Hematopoietic multipotent progenitor cell (in vitro differentiated cells): ENCODE measurements around the gene BRCA1. TPM values are rescaled to one million over a fixed set of nuclear protein-coding genes. Genes with fewer than 3 reads are reported as not detected.
"Not testable (repeated sequence)": the region's sequence is repeated elsewhere in the genome, so short reads cannot be mapped to it uniquely, and the experiment has no call there.

Experiments
- DNase-seq, 3 donors: peaks; one replicate each; pipeline ENCODE4 v3.0.0-alpha.2; 2011 to 2015; ENCODE audit warnings: low read depth in 2 of 3, low spot score in 2 of 3
- total RNA-seq: library from RNA; depleted of rRNA; stranded (reverse); fragments of >200 nt; gene quantifications from one replicate; pipeline ENCODE4 v1.2.3, GENCODE V29; 2012

BRCA1 gene
- total RNA-seq = 14.3 TPM

DNA sequence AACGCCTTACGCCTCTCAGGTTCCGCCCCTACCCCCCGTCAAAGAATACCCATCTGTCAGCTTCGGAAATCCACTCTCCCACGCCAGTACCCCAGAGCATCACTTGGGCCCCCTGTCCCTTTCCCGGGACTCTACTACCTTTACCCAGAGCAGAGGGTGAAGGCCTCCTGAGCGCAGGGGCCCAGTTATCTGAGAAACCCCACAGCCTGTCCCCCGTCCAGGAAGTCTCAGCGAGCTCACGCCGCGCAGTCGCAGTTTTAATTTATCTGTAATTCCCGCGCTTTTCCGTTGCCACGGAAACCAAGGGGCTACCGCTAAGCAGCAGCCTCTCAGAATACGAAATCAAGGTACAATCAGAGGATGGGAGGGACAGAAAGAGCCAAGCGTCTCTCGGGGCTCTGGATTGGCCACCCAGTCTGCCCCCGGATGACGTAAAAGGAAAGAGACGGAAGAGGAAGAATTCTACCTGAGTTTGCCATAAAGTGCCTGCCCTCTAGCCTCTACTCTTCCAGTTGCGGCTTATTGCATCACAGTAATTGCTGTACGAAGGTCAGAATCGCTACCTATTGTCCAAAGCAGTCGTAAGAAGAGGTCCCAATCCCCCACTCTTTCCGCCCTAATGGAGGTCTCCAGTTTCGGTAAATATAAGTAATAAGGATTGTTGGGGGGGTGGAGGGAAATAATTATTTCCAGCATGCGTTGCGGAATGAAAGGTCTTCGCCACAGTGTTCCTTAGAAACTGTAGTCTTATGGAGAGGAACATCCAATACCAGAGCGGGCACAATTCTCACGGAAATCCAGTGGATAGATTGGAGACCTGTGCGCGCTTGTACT lies at the start of gene BRCA1:
Gene BRCA1, minus strand, starts transcription at position 232 of the 834 bp plus-strand sequence. CDS start 1,268 bp downstream, outside the sequence.
- DNase-seq = peak; percentile 90 to 99 (median 98)

DNA sequence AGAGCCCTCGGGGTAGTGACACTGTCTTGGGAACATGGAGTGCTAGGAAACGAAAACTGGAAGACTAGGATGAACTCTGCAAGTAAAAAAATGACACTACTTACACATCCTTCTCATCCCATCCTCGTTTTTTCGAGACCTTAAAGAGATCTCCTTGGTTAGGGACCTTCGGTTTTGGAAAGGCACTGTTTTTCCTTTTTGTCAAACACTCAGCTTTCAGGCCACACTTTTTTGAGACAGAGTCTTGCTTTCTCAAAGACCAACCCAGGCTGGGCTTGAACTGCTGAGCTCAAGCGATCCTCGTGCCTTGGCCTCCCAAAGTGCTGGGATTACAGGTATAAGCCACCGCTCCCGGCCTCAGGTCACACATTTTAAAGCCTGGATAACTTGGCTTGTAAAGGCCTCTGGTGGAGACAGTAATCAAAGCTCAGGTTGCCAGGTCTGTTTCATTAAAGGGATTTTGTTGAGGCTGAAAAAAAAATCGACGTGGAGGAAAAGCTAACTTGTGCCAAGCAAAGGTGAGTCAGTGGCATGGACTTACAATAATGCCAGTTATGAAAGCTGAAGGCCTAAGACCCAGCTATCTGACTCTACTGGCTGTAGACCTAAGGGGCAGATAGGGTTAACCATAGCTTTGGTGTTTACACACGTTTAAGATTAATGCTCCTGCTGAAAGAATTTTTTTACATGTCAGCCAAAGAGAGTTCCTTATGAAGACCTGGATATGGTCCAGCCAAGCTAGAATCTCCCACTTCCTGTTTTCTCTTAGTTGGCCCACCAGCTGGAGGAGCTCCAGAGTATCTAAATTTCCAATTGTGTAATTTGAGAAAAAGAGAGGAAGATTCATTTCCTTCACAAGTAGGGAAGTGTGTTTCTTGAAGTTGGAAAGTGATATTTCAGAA lies 46.7 kb upstream of the BRCA1 start:
- DNase-seq = peak in 2 of 3 donors; percentile 26 to 47

DNA sequence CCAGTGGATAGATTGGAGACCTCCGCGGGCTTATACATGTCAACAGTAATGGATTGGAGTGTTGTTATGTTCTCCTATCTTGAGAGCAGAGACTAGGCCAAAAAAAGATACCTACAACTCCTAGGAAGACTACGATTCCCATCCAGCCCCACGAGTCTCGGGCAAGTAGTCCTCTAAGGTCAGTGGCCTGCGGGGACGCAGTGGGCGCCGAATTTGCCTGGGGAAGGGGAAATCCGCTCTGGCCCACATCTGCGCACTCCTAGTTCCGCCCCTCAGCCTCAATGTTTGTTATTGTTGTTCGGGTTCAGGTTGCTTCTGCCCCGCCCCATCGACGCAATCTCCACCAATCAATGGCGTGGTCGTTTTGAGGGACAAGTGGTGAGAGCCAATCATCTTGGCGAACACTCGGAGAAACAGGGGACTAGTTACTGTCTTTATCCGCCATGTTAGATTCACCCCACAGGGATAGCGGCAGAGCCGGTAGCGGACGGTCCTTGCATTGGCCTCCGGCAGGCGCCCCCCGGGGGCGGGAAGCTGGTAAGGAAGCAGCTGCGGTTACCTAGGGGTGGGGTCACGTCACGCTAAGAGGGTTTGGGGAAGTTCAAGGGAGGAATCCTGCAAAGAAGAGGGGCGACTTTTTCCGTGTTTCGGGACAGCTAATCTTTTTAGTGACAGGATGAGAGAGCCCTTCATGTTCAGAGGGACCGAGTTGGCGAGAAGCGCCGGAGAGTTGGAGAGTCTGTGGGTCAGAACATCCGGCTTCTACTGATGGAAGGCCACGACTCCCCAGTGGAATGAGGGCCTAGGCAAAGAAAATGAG lies 45.8 kb upstream of the BRCA1 start, which contains the start of gene NBR1:
Gene NBR1, plus strand, starts transcription at position 449 of the 820 bp plus-strand sequence. CDS start 4,586 bp downstream, outside the sequence.
- peak; percentile 93 to 100 (median 99) for DNase-seq

DNA sequence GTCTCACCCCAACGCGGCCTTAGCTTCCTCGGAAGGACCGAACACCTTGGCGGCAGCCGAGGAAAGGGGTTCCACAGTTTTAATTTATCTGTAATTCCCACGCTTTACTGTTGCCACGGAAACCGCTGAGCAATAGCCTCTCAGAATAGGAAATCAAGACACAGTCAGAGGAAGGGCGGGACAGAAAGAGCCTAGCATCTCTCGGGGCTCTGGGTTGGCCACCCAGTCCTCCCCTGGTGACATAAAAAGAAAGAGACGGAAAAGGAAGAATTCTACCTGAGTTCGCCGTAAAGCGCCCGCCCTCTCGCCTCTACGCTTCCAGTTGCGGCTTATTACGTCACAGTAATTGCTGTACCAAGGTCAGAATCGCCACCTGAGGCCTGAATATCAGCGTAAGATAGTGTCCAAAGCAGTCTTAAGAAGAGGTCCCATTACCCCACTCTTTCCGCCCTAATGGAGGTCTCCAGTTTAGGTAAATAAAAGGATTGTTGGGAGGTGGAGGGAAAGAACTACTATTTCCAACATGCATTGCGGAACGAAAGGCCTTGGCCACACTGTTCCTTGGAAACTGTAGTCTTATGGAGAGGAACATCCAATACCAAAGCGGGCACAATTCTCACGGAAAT lies 45.1 kb upstream of the BRCA1 start:
- peak; percentile 73 to 97 (median 95) for DNase-seq

DNA sequence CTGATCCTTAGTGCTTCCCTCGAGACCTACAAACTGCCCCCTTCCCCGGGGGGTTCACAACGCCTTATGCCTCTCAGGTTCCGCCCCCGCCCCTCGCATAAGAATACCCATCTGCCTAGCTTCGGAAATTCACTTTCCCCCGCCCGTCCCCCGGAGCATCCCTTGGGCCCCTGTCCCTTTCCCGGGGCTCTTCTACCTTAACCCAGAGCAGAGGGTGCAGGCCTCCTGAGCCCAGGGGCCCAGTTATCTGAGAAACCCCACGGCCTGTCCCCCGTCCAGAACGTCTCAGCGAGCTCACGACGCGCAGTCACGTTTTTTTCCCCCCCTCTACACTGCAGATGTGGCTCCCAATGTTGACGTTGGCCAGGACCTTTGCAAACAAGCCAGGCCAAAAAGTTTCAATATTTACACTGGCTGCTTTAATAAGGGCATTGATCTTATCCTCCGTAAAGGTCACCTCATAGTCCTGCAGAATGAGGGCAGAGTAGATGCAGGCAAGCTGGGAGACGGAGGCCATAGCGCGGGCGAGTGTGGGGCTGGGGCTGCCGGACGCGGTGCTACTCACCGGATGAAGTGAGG lies 44.5 kb upstream of the BRCA1 start:
- peak in 1 of 3 donors; percentile 39 for DNase-seq

DNA sequence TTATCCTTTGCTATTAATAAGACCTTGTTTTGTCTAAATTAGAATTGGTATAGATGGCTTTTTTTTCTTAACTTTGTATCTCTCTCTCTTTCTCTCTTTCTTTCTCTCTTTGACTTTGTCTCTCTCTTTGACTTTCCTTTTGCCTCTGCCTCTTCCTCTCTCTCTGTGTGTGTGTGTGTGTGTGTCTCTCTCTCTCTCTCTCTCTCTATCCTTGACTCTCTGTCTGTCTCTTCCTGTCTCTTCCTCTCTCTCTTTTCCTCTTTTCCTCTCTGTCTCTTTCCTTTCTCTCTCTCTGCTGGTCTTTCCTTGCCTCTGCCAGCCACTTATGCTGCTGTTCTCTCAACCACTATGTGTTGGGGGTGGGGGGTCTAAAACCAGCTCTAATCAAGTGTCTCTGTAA lies 40.8 kb upstream of the BRCA1 start:
- DNase-seq = not testable (repeated sequence)

DNA sequence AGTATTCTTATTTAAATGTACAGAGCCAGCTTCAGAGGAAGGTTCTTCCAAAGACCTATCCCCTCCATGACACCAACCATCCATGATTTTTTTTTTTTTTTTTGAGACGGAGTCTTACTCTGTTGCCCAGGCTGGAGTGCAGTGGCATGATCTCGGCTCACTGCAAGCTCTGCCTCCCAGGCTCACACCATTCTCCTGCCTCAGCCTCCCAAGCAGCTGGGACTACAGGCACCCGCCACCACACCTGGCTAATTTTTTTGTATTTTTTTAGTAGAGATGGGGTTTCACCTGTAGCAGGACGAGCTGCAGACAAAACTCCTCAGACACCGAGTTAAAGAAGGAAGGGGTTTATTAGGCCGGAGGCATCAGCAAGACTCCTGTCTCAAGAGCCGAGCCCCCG lies 34.8 kb upstream of the BRCA1 start:
- not testable (repeated sequence) for DNase-seq

DNA sequence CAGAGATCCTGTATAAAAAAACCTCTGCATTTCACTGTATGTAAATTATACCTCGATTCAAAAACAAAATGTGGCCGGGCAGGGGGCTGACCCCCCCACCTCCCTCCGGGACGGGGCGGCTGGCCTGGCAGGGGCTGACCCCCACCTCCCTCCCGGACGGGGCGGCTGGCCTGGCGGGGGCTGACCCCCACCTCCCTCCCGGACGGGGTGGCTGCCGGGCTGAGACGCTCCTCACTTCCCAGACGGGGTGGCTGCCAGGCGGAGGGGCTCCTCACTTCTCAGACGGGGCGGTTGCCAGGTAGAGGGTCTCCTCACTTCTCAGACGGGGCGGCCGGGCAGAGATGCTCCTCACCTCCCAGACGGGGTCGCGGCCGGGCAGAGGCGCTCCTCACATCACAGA lies 34.1 kb upstream of the BRCA1 start:
- not testable (repeated sequence) for DNase-seq

DNA sequence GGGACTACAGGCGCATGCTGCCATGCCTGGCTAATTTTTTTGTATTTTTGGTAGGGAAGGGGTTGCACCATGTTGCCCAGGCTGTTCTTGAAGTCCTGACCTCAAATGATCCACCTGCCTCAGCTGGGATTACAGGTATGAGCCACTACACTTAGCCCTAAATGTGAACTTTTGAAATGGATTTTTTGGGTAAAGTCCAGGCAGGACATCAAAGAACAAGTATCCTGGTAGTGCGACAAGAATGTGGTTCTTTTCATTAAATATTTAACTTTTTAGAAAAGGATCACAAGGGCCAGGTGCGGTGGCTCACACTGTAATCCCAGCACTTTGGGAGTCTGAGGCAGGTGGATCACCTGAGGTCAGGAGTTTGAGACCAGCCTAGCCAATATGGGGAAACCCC lies 30.5 kb upstream of the BRCA1 start:
- no peak for DNase-seq

DNA sequence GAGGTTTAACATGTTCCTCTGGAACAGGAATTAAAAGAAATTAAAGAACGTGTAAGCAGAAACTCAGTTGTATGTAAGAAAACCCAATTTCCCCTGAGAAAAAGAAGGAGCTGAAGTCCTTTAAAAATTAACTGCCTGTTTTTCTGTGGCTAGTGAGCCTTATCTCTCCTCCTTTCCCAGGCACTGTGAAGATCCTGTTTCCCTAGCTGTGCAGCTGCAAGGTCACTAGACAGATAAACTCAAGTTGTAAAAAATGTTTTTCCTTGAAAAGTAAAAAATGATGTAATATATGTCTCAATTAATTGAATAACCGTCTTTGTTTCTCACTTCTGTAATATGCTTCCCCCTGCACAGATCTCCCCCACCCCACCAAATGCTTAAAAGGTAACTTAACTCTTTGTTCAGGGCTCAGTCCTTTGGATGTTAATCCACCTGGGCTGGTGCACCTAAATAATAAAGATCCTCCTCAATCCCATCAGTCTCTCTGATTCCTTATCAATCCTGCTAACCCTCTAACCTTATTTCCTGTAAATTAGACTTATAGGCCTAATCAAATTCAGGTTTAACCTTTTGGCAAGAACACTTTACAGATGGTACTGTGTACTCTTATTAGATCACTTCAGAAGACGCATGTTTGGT lies 28.2 kb upstream of the BRCA1 start:
- DNase-seq = not testable (repeated sequence)

DNA sequence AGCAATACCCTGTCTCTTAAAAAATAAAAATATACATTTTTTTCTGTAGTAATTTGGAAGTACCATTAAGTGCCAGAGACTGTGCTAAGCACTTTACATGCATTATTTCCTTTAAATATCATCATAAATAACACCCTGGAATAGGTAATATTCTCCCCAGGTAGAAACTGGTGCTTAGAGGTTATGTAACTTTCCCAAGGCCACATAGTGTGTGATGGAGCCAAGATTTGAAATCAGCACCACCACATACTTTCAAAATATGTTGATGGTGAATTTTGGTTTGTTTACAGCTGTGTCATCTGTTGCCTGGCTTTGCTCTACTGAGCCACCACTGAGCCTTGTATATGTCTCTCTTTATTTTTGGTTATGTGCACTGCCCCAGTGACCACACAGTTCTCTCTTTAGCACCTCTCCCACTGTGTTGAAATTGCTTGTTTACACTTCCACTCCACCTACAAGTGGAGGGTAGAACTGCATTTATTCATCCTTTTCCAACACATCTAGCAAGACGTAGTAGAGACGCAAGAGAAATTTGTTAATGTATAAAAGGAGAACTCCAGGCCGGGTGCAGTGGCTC lies 26.8 kb upstream of the BRCA1 start:
- no peak for DNase-seq

DNA sequence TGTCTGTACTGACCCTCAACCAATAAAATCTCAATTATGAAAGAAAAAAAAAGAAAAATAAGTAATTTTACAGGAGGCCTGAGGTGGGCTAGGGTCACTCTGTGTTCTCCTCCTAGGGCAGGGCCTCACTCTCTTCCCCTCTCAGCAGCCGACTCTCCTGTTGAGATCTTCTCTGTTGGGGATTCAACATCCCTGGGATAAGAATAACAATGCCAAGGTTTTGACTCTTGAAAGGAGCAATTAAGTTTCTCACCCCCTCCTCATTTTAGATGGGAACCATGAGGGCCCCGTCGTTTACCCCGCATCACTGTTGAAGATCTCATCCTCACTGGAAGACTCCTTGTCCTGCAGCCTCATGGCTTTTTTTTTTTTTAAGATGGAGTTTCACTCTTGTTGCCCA lies 21.5 kb upstream of the BRCA1 start:
- DNase-seq = no peak

DNA sequence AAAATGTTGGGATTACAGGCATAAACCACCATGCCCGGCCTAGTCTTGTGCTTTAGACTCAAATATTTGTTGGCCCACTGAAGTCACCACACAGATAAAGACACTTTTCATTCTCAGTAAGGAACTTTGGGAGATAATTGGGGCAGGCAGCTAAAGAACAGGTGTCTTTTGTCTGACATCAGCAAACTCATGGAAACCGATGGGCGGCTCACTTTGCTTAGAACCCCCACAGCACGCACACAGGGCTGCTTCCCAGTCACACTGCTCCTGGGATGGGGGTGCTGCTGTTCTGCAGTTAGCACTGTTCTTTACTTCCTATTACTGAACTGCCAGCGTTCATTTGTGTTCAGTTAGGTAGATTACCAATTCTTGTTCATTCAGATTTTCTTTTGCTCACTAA lies 18.0 kb upstream of the BRCA1 start:
- no peak for DNase-seq

DNA sequence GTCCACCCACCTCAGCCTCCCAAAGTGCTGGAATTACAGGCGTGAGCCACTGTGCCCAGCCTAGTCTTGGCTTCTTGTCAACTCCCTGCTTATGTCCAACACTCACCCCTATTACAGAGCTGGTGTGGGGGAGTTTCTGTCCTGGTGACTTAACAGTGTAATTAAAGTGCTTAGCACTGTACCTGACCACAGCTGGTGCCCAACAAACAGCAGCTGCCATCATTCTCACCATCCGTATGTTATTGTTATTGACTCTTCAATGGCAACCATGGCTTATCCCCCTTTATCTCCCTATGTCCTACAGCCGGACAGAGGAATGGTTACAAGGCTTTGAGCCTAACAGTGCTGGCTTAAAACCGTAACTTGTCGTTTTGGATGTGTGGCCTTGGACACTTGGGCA lies 17.0 kb upstream of the BRCA1 start:
- DNase-seq = no peak

DNA sequence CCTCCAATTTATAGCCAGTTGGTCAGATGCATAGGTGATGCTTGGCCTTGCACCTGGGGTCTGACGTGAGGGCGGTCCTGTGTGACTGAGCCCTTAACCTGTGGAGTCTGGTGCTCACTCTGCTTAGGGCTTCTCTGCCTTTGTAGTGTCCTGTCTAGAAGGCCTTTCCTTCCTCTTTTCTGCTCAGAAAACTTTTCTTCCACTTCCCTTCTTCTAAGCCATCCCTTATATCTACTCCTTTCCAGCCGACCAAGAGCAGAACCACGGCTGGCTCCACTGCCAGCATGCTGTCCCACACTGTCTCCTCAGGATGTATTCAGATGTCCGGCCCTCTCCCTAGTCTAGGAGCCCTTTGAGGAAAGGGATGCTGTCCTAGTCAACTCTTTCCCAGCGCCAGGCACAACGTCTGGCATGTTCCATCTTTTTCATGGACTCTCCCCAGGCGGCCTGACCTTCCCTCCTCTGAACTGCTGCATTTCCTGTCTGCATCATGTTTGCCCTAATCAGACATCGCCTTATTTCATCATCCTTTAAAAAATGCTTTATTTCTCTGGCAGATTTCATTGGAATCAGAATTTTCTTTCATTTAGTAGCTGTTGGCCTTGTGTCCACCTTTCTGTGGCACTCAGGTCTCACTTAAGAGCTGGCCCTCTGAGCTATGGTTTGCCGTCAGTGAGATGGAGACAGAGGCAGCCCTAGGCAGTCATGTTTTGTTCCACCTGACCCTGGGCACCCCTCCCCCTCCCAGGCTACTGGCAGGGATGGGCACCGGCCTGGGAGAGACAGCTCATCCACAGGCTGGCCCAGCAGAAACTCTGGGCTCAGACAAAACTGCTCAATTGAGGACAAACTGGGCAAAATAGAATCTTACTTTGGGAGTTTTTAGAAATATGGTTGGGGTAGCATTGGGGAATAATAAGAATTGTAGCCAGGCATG lies 15.5 kb upstream of the BRCA1 start:
- DNase-seq = peak in 1 of 3 donors; percentile 17

DNA sequence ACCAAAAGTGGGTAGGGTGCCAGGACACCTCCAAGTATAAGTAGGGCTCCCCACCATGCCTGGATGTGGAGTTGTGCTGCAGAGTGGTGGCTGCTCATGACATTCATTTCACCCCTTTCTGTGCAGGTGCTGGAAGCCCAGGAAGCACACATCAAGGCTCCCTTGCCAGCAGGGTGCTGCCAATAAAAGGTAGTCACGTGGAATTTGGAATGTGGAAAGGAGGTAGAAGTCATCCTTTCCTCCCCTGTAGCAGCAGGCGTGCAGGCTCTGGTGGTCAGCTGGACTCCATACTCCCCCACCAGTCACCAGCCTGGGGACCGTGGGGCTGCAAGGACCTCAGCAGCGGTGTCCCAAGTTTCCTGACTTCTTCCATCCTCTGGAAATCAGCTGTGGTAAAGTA lies 13.4 kb upstream of the BRCA1 start:
- DNase-seq = not testable (repeated sequence)

DNA sequence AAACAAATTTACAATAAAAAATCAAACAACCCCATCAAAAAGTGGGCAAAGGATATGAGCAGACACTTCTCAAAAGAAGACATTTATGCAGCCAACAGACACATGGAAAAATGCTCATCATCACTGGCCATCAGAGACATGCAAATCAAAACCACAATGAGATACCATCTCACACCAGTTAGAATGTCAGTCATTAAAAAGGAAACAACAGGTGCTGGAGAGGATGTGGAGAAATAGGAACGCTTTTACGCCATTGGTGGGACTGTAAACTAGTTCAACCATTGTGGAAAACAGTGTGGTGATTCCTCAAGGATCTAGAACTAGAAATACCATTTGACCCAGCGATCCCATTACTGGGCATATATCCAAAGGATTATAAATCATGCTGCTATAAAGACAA lies 11.4 kb upstream of the BRCA1 start:
- not testable (repeated sequence) for DNase-seq

DNA sequence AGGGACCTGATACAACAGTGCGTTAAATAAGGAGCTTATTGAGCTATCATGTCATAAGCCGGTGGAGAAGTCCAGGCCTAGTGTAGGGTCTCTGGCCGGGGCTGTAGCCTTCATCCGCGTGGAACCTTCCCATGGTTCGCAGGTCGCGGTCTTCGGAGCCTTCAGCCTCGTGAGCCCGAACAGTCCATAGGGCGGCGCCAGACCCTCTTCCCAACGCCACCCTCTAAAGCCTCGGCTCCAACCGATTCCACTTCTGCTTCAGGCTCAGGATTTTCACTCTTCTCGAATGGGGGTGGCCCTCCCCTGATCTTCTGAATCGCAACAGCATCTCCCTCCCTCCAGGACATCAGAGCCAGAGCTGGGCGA lies 10.3 kb upstream of the BRCA1 start:
- no peak for DNase-seq
